Fibroblast of skin of left biceps (primary cell): ENCODE results near the gene YAP1.
"Not testable (repeated sequence)": the region's sequence is repeated elsewhere in the genome, so short reads cannot be mapped to it uniquely, and the experiment has no call there.

Source experiments
- DNase-seq, 2 experiments: peaks; one replicate each; pipeline ENCODE4 v3.0.0-alpha.2; 2013; ENCODE audit warnings: low read depth in 2 of 2

Gene YAP1

GRCh38 chr11:102200325-102200724 lies 90.1 kb downstream of the YAP1 start:
- not testable (repeated sequence) for DNase-seq

- DNase-seq = no peak
These were observed 91.5 kb downstream of the YAP1 start for GRCh38 chr11:102201776-102202175.

DNA sequence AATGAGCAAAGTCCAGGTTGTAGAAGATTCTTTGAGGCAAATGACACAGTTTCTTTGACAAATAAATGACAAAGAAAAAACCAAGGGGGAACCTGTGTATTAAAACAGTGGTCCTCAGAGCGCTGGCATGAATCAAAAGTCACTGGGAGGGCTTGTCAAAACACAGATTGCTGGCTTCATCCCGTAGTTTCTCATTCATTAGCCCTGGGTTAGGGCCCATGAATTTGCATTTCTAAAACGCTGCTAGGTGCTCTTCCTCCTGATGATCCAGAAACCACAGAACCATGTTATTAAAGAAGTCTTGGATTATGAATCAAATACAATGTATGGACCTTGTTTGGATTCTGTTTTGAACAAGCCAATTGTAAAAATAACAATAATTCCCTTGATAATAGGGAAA lies 92.7 kb downstream of the YAP1 start:
- no peak for DNase-seq

DNA sequence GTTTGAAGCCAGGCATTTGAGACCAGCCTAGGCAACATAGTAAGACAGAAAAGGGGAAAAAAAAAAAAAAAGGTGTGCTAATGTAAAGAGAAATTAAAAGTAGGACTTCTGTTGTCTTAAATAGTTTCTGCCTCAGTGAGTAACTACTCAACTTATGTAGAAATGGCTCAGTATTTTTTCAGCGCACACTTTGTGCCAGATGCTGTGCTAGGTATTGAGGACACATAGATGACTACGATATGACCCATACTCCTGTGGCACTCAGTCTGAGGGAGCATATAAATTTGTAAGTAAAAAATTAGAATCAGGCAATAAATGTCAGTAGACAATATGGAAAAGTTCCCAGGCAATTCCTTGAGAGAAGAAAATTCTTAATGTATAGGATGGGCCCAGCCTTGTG lies 93.9 kb downstream of the YAP1 start:
- no peak for DNase-seq

DNA sequence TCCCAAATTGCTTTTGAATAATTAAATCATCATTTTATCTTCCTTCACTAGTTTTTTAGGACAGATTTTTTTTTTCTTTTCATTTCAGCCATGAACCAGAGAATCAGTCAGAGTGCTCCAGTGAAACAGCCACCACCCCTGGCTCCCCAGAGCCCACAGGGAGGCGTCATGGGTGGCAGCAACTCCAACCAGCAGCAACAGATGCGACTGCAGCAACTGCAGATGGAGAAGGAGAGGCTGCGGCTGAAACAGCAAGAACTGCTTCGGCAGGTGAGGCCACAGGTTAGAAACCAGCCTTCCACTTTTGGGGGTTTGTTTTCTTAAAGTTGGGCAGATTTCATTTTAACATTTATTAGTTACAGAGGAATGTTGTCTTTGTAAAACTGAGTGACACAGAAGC lies 95.6 kb downstream of the YAP1 start:
- no peak for DNase-seq

GRCh38 chr11:102208835-102209234 lies 98.6 kb downstream of the YAP1 start:
- DNase-seq = no peak

GRCh38 chr11:102214623-102215022 lies 104.4 kb downstream of the YAP1 start:
- no peak for DNase-seq

GRCh38 chr11:102216433-102217075 lies 106.3 kb downstream of the YAP1 start:
- DNase-seq = no peak

- DNase-seq = peak in 1 of 2 experiments; percentile 31
These were observed 110.7 kb downstream of the YAP1 start for GRCh38 chr11:102220728-102221467.

DNA sequence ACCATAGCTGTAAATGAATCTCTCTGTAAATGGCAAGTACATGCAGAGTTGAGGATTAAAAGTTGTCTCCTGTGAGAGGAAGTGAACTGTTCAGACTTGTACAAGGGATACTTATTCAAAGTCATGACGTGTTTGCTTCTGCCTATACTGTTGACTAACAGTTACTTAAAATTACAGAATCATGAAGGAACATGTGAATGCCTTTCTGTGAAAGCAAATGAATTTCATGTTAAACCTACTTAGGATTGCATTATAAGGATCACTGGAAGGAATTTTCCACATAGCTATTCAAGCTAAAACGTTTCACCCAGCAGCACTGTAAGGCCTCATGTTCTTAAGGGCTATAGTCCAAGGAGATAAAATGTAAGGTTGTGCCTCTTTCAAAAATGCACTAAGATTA lies 113.6 kb downstream of the YAP1 start:
- DNase-seq = no peak

GRCh38 chr11:102225689-102226568 lies 115.7 kb downstream of the YAP1 start:
- DNase-seq = peak; percentile 76 to 78

DNA sequence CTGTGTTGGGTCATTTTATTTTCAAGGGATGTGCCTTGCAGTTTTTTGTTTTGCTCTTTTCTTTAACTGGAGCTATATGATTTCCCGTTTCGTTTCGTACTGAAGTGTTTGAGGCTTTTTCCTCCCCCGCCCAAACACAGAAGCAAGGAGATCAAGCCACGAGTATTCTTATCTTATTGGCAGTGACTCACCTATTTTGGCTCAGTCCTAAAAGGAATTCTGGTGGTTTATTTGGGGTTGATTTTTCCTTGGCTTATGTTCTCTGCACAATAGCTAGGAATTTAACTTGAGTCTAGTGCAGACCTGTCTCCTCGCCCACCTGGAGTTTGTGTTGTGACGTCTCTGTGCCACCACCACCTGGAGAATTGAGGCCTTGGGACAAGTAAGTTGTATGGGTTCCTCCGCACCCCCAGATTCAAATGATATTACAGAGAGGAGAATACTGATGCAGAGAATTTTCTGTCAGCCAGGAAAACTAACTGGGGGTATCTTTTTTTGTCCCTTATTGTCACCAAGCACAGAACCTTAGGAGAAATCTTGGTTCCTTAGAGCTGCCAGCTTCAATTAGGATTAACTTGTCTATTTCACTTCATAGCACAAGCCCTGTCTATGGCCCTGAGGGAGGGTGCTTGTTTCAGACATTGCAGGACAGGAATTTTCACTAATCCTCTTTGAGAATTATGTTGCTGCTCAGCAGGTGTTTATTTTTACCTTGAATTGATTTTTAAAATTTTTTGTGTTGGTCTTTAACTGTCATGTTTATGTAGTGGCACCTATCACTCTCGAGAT lies 116.6 kb downstream of the YAP1 start:
- peak in 1 of 2 experiments; percentile 32 for DNase-seq

GRCh38 chr11:102229510-102230123 lies 119.4 kb downstream of the YAP1 start:
- DNase-seq = no peak

GRCh38 chr11:102230186-102230585 lies 119.9 kb downstream of the YAP1 start:
- no peak for DNase-seq

GRCh38 chr11:102230911-102231310 lies 120.7 kb downstream of the YAP1 start:
- DNase-seq = no peak

GRCh38 chr11:102234779-102235439 lies 124.7 kb downstream of the YAP1 start:
- no peak for DNase-seq

GRCh38 chr11:102237096-102237735 lies 127.0 kb downstream of the YAP1 start:
- DNase-seq = no peak

DNA sequence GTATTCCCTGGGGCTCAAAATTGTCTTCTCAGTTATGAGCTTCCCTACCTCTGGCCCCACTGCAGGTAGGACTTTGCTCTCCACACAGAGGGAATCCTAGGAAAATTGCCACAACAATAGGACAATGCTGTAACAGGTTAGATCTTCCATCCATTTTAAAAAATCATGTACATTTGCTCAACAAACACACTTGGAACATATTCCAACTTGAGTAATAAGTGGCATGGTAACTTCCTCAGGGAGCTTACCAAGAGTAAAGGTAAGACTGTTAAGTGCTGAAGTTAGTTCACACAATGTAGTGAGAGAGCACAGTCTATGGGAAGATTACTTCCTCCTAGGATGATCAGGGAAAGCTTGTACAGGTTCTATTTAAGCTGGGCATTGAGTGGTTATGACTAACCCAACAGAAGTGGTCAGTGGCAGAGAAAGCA lies 128.2 kb downstream of the YAP1 start:
- DNase-seq = no peak

- DNase-seq = no peak
These were observed 129.2 kb downstream of the YAP1 start for GRCh38 chr11:102239448-102239847.

DNA sequence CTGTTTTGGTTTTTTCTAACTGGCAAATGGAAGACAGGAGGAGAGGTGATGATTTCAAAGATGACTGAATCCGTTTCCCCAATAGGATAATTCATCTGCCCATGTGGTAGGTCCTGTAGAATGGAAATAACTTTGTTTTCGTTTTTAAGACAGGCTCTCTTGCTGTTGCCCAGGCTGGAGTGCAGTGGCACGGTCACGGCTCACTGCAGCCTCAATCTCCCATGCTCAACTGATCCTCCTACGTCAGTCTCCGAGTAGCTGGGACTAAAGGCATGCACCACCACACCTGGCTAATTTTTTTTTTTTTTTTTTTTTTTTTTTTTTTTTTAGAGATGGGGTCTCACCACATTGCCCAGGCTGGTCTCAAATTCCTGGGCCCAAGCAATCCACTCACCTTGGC lies 129.7 kb downstream of the YAP1 start:
- no peak for DNase-seq
